ELR (cell line): Measurements from ENCODE around the gene YEATS4.

Experiments
- DNase-seq: peaks from one replicate; pipeline ENCODE4 v3.0.0-alpha.2; 2015; ENCODE audit warnings: low read depth

YEATS4 gene

GRCh38 chr12:69392179-69392928, 32.8 kb downstream of the YEATS4 start:
- DNase-seq: peak; percentile 47

GRCh38 chr12:69396041-69396440, 36.5 kb downstream of the YEATS4 start:
- DNase-seq: no peak

- DNase-seq: no peak
Measured at GRCh38 chr12:69396963-69397362, 37.4 kb downstream of the YEATS4 start.

GRCh38 chr12:69397978-69398377, 38.4 kb downstream of the YEATS4 start:
- no peak for DNase-seq

- no peak for DNase-seq
Measured at GRCh38 chr12:69401940-69402339, 42.4 kb downstream of the YEATS4 start.

- DNase-seq: no peak
Measured at GRCh38 chr12:69404851-69405565, 45.5 kb downstream of the YEATS4 start.

GRCh38 chr12:69405566-69405865, 46.0 kb downstream of the YEATS4 start:
- DNase-seq: peak; percentile 95

- DNase-seq: no peak
Measured at GRCh38 chr12:69406217-69406616, 46.7 kb downstream of the YEATS4 start.

- DNase-seq: no peak
Measured at GRCh38 chr12:69410571-69410970, 51.0 kb downstream of the YEATS4 start.

- DNase-seq: no peak
Measured at GRCh38 chr12:69412655-69413054, 53.1 kb downstream of the YEATS4 start.

- DNase-seq: peak; percentile 87
Measured at GRCh38 chr12:69415471-69416275, 56.1 kb downstream of the YEATS4 start.

- DNase-seq: no peak
Measured at GRCh38 chr12:69417231-69417630, 57.7 kb downstream of the YEATS4 start.

GRCh38 chr12:69417741-69418167, 58.2 kb downstream of the YEATS4 start:
- no peak for DNase-seq

GRCh38 chr12:69419701-69420100, 60.2 kb downstream of the YEATS4 start:
- DNase-seq: no peak

GRCh38 chr12:69421548-69421947, 62.0 kb downstream of the YEATS4 start:
- DNase-seq: no peak

- no peak for DNase-seq
Measured at GRCh38 chr12:69423037-69423905, 63.7 kb downstream of the YEATS4 start.

- DNase-seq: no peak
Measured at GRCh38 chr12:69425417-69425816, 65.9 kb downstream of the YEATS4 start.

GRCh38 chr12:69428351-69429073, 69.0 kb downstream of the YEATS4 start:
- no peak for DNase-seq

- DNase-seq: no peak
Measured at GRCh38 chr12:69430942-69431590, 71.5 kb downstream of the YEATS4 start.

GRCh38 chr12:69431591-69432222, 72.2 kb downstream of the YEATS4 start:
- DNase-seq: no peak
